ENCODE results near the gene CAMKMT. TPM values are rescaled to one million over a fixed set of nuclear protein-coding genes. Genes with fewer than 3 reads are reported as not detected.

CAMKMT gene
- total RNA-seq, 3 donors from 2014 or later (not counting 1 experiment from before 2014, with no cell fraction given), result 18.1 to 25.0 (median 20.6) TPM

GRCh38 chr2:44510246-44510645, 148.5 kb downstream of the CAMKMT start:
- DNase-seq (no peak), ATAC-seq (no peak)
- Mint-ChIP-seq H3K27me3 (ENCODE audit: low read depth in 2 of 2) (no peaks in the 10 kb centered on the region), H3K4me3 (no peak overlapping the region), H3K36me3 (no peaks in the 10 kb centered on the region), H3K9me3 (no peaks in the 10 kb centered on the region), H3K27ac (no peak overlapping the region), H3K4me1 (peaks cover 11 to 17% of the 10 kb centered on the region in 2 donors)
- no peaks in the 10 kb centered on the region for H3K9me3 ChIP-seq (ENCODE audit: control insufficient read depth, insufficient read depth, low read length)
- intact Hi-C loops (cut with micrococcal nuclease), result no loop called here
- TF ChIP-seq, protein P1, sequence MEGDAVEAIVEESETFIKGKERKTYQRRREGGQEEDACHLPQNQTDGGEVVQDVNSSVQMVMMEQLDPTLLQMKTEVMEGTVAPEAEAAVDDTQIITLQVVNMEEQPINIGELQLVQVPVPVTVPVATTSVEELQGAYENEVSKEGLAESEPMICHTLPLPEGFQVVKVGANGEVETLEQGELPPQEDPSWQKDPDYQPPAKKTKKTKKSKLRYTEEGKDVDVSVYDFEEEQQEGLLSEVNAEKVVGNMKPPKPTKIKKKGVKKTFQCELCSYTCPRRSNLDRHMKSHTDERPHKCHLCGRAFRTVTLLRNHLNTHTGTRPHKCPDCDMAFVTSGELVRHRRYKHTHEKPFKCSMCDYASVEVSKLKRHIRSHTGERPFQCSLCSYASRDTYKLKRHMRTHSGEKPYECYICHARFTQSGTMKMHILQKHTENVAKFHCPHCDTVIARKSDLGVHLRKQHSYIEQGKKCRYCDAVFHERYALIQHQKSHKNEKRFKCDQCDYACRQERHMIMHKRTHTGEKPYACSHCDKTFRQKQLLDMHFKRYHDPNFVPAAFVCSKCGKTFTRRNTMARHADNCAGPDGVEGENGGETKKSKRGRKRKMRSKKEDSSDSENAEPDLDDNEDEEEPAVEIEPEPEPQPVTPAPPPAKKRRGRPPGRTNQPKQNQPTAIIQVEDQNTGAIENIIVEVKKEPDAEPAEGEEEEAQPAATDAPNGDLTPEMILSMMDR (IDR thresholded peaks at IDR 0.05), result no peak
- H3K27ac ChIP-seq (ENCODE audit: low read length), result no peak overlapping the region
- no peaks in the 10 kb centered on the region for H3K4me1 ChIP-seq (ENCODE audit: control insufficient read depth, insufficient read depth, low read length)
- no peaks in the 10 kb centered on the region for H3K27me3 ChIP-seq (ENCODE audit: control insufficient read depth, insufficient read depth, low read length)
- H3K36me3 ChIP-seq (ENCODE audit: control insufficient read depth, insufficient read depth, low read length), result no peaks in the 10 kb centered on the region
- 100% methylated on average over 1 of the region's 2 CpGs for WGBS (ENCODE audit: insufficient coverage)
- H3K4me3 ChIP-seq (ENCODE audit: low read length), result no peak overlapping the region

DNA sequence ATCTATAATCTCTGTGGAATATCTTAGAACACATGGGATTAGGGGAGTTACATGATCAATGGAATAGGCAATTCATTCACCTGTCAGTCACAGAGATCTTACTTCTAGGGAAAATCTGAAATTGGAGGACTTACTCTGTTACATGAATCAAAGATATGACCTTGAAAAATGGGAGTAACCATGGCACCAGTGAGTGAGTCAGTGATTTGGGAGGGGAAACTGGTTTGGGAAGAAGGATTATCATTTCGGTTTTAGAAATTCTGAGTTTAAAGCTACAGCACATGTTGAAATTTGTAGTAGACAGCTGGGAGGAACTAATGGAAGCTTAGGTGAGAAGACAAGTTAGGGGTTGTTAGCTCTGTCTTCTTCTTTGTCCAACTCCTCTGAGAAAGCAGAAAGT, 153.7 kb downstream of the CAMKMT start:
- no peaks in the 10 kb centered on the region for H3K36me3 ChIP-seq (ENCODE audit: control insufficient read depth, insufficient read depth, low read length)
- TF ChIP-seq, protein P1 (IDR thresholded peaks at IDR 0.05), result no peak
- no peak for ATAC-seq
- intact Hi-C loops (cut with micrococcal nuclease), result no loop called here
- H3K9me3 ChIP-seq (ENCODE audit: control insufficient read depth, insufficient read depth, low read length), result no peaks in the 10 kb centered on the region
- no peak for DNase-seq
- Mint-ChIP-seq H3K4me1 (peaks cover 10 to 11% of the 10 kb centered on the region in 2 donors), H3K9me3 (no peaks in the 10 kb centered on the region), H3K27me3 (ENCODE audit: low read depth in 2 of 2) (no peaks in the 10 kb centered on the region), H3K27ac (no peak overlapping the region), H3K36me3 (no peaks in the 10 kb centered on the region), H3K4me3 (no peak overlapping the region)
- 97% methylated on average over 1 of the region's 1 CpG for WGBS (ENCODE audit: insufficient coverage)
- no peak overlapping the region for H3K27ac ChIP-seq (ENCODE audit: low read length)
- H3K4me3 ChIP-seq (ENCODE audit: low read length), result no peak overlapping the region
- H3K27me3 ChIP-seq (ENCODE audit: control insufficient read depth, insufficient read depth, low read length), result no peaks in the 10 kb centered on the region
- H3K4me1 ChIP-seq (ENCODE audit: control insufficient read depth, insufficient read depth, low read length), result no peaks in the 10 kb centered on the region

DNA sequence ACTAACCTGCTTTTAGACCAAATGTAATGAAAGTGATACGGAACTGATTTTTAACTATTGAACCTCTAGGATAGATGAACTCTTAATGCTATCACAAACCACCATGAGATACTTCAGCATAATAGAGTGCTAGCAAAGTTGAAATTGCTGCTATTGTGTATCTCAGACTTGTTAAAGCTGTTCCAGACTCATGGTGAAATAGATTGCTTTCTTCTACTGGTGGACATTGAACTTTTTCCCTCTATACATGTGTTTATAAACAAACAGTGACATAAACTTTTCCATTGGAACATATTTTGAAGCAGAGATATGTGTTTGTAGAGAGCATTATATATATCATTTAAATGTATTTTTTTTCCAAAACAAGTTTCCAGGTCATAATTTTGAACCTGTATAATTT, 157.3 kb downstream of the CAMKMT start:
- Histone ChIP-seq H3K36me3 (ENCODE audit: control insufficient read depth, insufficient read depth, low read length) (no peaks in the 10 kb centered on the region), H3K9me3 (ENCODE audit: control insufficient read depth, insufficient read depth, low read length) (peaks cover 12% of the 10 kb centered on the region), H3K4me1 (ENCODE audit: control insufficient read depth, insufficient read depth, low read length) (no peaks in the 10 kb centered on the region), H3K27ac (ENCODE audit: low read length) (no peak overlapping the region), H3K4me3 (ENCODE audit: low read length) (no peak overlapping the region), H3K27me3 (ENCODE audit: control insufficient read depth, insufficient read depth, low read length) (no peaks in the 10 kb centered on the region)
- intact Hi-C loops (cut with micrococcal nuclease), result no loop called here
- peaks cover 4% of the 10 kb centered on the region in 2 donors for H3K9me3 Mint-ChIP-seq
- peaks cover 10% of the 10 kb centered on the region for H3K36me3 Mint-ChIP-seq
- H3K27me3 Mint-ChIP-seq (ENCODE audit: low read depth in 2 of 2), result no peaks in the 10 kb centered on the region
- DNase-seq (no peak), ATAC-seq (no peak)
- H3K4me1 Mint-ChIP-seq, result peaks cover 0 to 10% of the 10 kb centered on the region in 2 donors
- no peak overlapping the region for H3K4me3 Mint-ChIP-seq
- WGBS (ENCODE audit: insufficient coverage), result no CpG with 5 or more reads among the region's 1 CpG
- H3K27ac Mint-ChIP-seq, result no peak overlapping the region
- TF ChIP-seq, protein P1 (IDR thresholded peaks at IDR 0.05), result no peak

DNA sequence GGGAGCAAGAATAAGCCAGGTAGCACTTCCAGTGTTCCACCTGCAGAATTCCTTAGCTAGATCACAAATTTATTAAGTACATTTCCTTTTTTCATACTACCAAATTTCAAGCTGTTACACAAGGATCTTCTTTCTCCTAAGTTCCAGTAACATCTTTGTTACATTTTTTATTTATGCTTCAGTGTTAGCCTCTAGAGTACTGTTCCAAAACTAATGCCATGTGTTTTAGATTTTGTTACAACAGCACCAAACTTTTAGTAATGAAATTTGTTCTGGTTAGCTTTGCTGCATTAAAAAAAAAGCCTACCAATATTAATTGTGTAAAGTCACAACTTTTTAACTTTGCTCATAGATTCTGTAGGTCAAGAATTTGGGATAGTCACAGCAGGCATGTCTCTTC, 161.1 kb downstream of the CAMKMT start:
- no peak for ATAC-seq
- H3K4me1 ChIP-seq (ENCODE audit: control insufficient read depth, insufficient read depth, low read length), result no peaks in the 10 kb centered on the region
- DNase-seq, result no peak
- H3K27ac ChIP-seq (ENCODE audit: low read length), result no peak overlapping the region
- H3K27me3 Mint-ChIP-seq (ENCODE audit: low read depth in 2 of 2), result no peaks in the 10 kb centered on the region
- intact Hi-C loops (cut with micrococcal nuclease), result no loop called here
- no peaks in the 10 kb centered on the region for H3K27me3 ChIP-seq (ENCODE audit: control insufficient read depth, insufficient read depth, low read length)
- peaks cover 4 to 7% of the 10 kb centered on the region in 2 donors for H3K9me3 Mint-ChIP-seq
- no peak overlapping the region for H3K4me3 Mint-ChIP-seq
- no peak overlapping the region for H3K27ac Mint-ChIP-seq
- peaks cover 12% of the 10 kb centered on the region for H3K9me3 ChIP-seq (ENCODE audit: control insufficient read depth, insufficient read depth, low read length)
- H3K36me3 ChIP-seq (ENCODE audit: control insufficient read depth, insufficient read depth, low read length), result no peaks in the 10 kb centered on the region
- H3K4me3 ChIP-seq (ENCODE audit: low read length), result no peak overlapping the region
- no peaks in the 10 kb centered on the region for H3K4me1 Mint-ChIP-seq
- TF ChIP-seq, protein P1 (IDR thresholded peaks at IDR 0.05), result no peak
- H3K36me3 Mint-ChIP-seq, result peaks cover 10% of the 10 kb centered on the region
